Nephron progenitor cell (in vitro differentiated cells): ENCODE measurements around the gene ZNRF3.
"Not testable (repeated sequence)": the region's sequence is repeated elsewhere in the genome, so short reads cannot be mapped to it uniquely, and the experiment has no call there.

Source experiments
- DNase-seq: peaks from one replicate; pipeline ENCODE4 v3.0.0; 2021
- H3K27ac Mint-ChIP-seq: 2 replicates; pipeline ENCODE4 v1.8.0; 2021; ENCODE audit warnings: mild to moderate bottlenecking, moderate library complexity, mixed read lengths
- H3K27me3 Mint-ChIP-seq: 2 replicates; pipeline ENCODE4 v1.8.0; 2021; ENCODE audit warnings: mild to moderate bottlenecking, low read depth, mixed read lengths; ENCODE audit not compliant: poor library complexity
- H3K36me3 Mint-ChIP-seq: 2 replicates; pipeline ENCODE4 v1.8.0; 2021; ENCODE audit warnings: low read depth, mixed read lengths
- H3K4me1 Mint-ChIP-seq: 2 replicates; pipeline ENCODE4 v1.8.0; 2021; ENCODE audit warnings: mixed read lengths
- H3K4me3 Mint-ChIP-seq: 2 replicates; pipeline ENCODE4 v1.8.0; 2021; ENCODE audit warnings: mild to moderate bottlenecking, moderate library complexity, mixed read lengths
- H3K9me3 Mint-ChIP-seq: 2 replicates; pipeline ENCODE4 v1.8.0; 2021; ENCODE audit warnings: mild to moderate bottlenecking, moderate library complexity, mixed read lengths
- CTCF ChIP-seq: fragments of 200-600 bp; sonication (generic); IDR thresholded peaks from 2 replicates; pipeline ENCODE4 v1.5.0; 2021; ENCODE audit warnings: antibody characterized with exemption

ZNRF3 gene

GRCh38 chr22:28843633-28844032 is 39.7 kb upstream of the ZNRF3 start:
- no peak for DNase-seq
- no peak for TF ChIP-seq CTCF
- H3K4me3 Mint-ChIP-seq = no peak overlapping the region
- H3K27me3 Mint-ChIP-seq = peaks cover 4% of the 10 kb centered on the region
- no peak overlapping the region for H3K27ac Mint-ChIP-seq
- peaks cover 4% of the 10 kb centered on the region for H3K4me1 Mint-ChIP-seq
- peaks cover 4% of the 10 kb centered on the region for H3K9me3 Mint-ChIP-seq
- H3K36me3 Mint-ChIP-seq = peaks cover 5% of the 10 kb centered on the region

- not testable (repeated sequence) for H3K27me3 Mint-ChIP-seq, H3K36me3 Mint-ChIP-seq, H3K4me1 Mint-ChIP-seq, H3K27ac Mint-ChIP-seq, H3K9me3 Mint-ChIP-seq, H3K4me3 Mint-ChIP-seq, DNase-seq
Observed at GRCh38 chr22:28844277-28844676, 39.1 kb upstream of the ZNRF3 start.

- Mint-ChIP-seq H3K27me3 (peaks cover 7% of the 10 kb centered on the region), H3K27ac (no peak overlapping the region), H3K4me1 (no peaks in the 10 kb centered on the region), H3K9me3 (peaks cover 4% of the 10 kb centered on the region), H3K36me3 (peaks cover 9% of the 10 kb centered on the region), H3K4me3 (no peak overlapping the region)
- no peak for DNase-seq
- TF ChIP-seq CTCF = no peak
Observed at GRCh38 chr22:28846994-28847393, 36.4 kb upstream of the ZNRF3 start.

GRCh38 chr22:28855355-28856094 is 27.8 kb upstream of the ZNRF3 start:
- Mint-ChIP-seq H3K27me3 (no peaks in the 10 kb centered on the region), H3K27ac (no peak overlapping the region), H3K4me1 (peaks cover 6% of the 10 kb centered on the region), H3K36me3 (no peaks in the 10 kb centered on the region), H3K9me3 (no peaks in the 10 kb centered on the region), H3K4me3 (no peak overlapping the region)
- peak; percentile 52 for DNase-seq
- TF ChIP-seq CTCF = peak; percentile 90

- no peaks in the 10 kb centered on the region for H3K27me3 Mint-ChIP-seq
- H3K4me1 Mint-ChIP-seq = peaks cover 6% of the 10 kb centered on the region
- DNase-seq = no peak
- H3K27ac Mint-ChIP-seq = no peak overlapping the region
- TF ChIP-seq CTCF = no peak
- H3K9me3 Mint-ChIP-seq = no peaks in the 10 kb centered on the region
- no peak overlapping the region for H3K4me3 Mint-ChIP-seq
- H3K36me3 Mint-ChIP-seq = no peaks in the 10 kb centered on the region
Observed at GRCh38 chr22:28856095-28856455, 27.3 kb upstream of the ZNRF3 start.

- Mint-ChIP-seq H3K27me3 (no peaks in the 10 kb centered on the region), H3K4me3 (no peak overlapping the region), H3K36me3 (no peaks in the 10 kb centered on the region), H3K9me3 (no peaks in the 10 kb centered on the region), H3K4me1 (peaks cover 6% of the 10 kb centered on the region), H3K27ac (no peak overlapping the region)
- DNase-seq = no peak
- TF ChIP-seq CTCF = no peak
Observed at GRCh38 chr22:28857288-28857687, 26.1 kb upstream of the ZNRF3 start.
